ENCODE data around the gene TDO2. TPM values are rescaled to one million over a fixed set of nuclear protein-coding genes. Genes with fewer than 3 reads are reported as not detected.
A peak's percentile ranks its signal among the peaks of the same experiment; 100 is the strongest.

The TDO2 gene
- total and polyA plus RNA-seq, 2 of the 4 experiments (the other 2 are of a cell fraction) = 0.09 to 0.18 TPM

- Histone ChIP-seq H3K9ac (ENCODE audit: low read depth, low read length) (no peak overlapping the region), H4K8ac (ENCODE audit: low read depth in 2 of 2, low read length in 2 of 2) (no peak overlapping the region), H3K23ac (ENCODE audit: low read depth, low read length) (no peak overlapping the region), H3K9me1 (ENCODE audit: insufficient read depth, low read length) (no peaks in the 10 kb centered on the region), H2AFZ (replicated peaks; ENCODE audit: low read length, poor library complexity) (no peak overlapping the region), H4K5ac (ENCODE audit: low read depth, low read length) (no peak overlapping the region), H3K14ac (replicated peaks; ENCODE audit: low read depth, low read length) (no peak overlapping the region), H3K18ac (ENCODE audit: low read depth, low read length) (peak overlapping the region; percentile 30; the same call in 1 of the 2 replicates), H2AK9ac (replicated peaks; ENCODE audit: low read depth, low read length, poor library complexity) (no peak overlapping the region), H3K27me3 (ENCODE audit: control insufficient read depth, insufficient read depth, low read length) (no peaks in the 10 kb centered on the region), H4K20me1 (ENCODE audit: insufficient read depth, low read length) (no peaks in the 10 kb centered on the region), H2BK20ac (ENCODE audit: low read depth, low read length) (no peak overlapping the region), H3K79me1 (ENCODE audit: low read depth in 1 of 2, low read length in 2 of 2) (no peaks in the 10 kb centered on the region), H3K4ac (ENCODE audit: low read depth, low read length) (no peak overlapping the region), H2BK5ac (ENCODE audit: low read depth, low read length, poor library complexity, severe bottlenecking) (no peak overlapping the region), H2AK5ac (ENCODE audit: low read depth, low read length) (no peak overlapping the region), H3K4me3 (ENCODE audit: insufficient read depth, low read depth, low read length) (no peak overlapping the region), H2BK120ac (ENCODE audit: low read depth, low read length) (no peak overlapping the region), H3K56ac (ENCODE audit: extremely low read depth, insufficient read depth, low read length) (no peak overlapping the region), H4K91ac (ENCODE audit: insufficient read depth, low read depth, low read length) (no peak overlapping the region), H3K36me3 (ENCODE audit: control insufficient read depth, insufficient read depth, low read length) (no peaks in the 10 kb centered on the region), H3K4me2 (ENCODE audit: low read depth, low read length) (no peak overlapping the region), H2BK15ac (ENCODE audit: low read depth, low read length) (no peak overlapping the region), H3K4me1 (ENCODE audit: control insufficient read depth, insufficient read depth, low read length) (peaks cover 9% of the 10 kb centered on the region), H3K9me3 (ENCODE audit: control insufficient read depth, insufficient read depth, low read length) (no peaks in the 10 kb centered on the region), H3K27ac (ENCODE audit: insufficient read depth, low read length) (no peak overlapping the region)
- ChIA-PET CTCF (interaction anchor here (1.2 kb wide), 1 partner anchor 138 kb away, joined by 3 read pairs; no protein-coding TSS in a partner anchor), POLR2A (ENCODE audit: unreplicated experiment) (no interaction called here)
- WGBS, 2 experiments (ENCODE audit: extremely low coverage in 2 of 2, insufficient read length in 1 of 2) = no CpG with 5 or more reads among the region's 1 CpG
- TF ChIP-seq BHLHE40 (IDR thresholded peaks at IDR 0.05; ENCODE audit: low read depth, low read length) (no peak), MAZ (IDR thresholded peaks at IDR 0.05; ENCODE audit: borderline replicate concordance, low read depth, low read length) (no peak), USF2 (IDR thresholded peaks at IDR 0.05; ENCODE audit: low read depth, low read length) (no peak), CTCF (conservative IDR thresholded peaks at IDR 0.05; ENCODE audit: low read depth, low read length) (no peak), CHD1 (IDR thresholded peaks at IDR 0.05; ENCODE audit: low read depth, low read length) (no peak), SMC3 (IDR thresholded peaks at IDR 0.05; ENCODE audit: low read depth, low read length) (no peak), NFE2L2 (IDR thresholded peaks at IDR 0.05; ENCODE audit: low read depth, low read length) (no peak), RAD21 (IDR thresholded peaks at IDR 0.05; ENCODE audit: low read length) (no peak), FOS (IDR thresholded peaks at IDR 0.05; ENCODE audit: low read depth, low read length) (no peak), CEBPB (IDR thresholded peaks at IDR 0.05; ENCODE audit: low read depth, low read length) (no peak), RCOR1 (IDR thresholded peaks at IDR 0.05; ENCODE audit: insufficient replicate concordance, low read length) (no peak), POLR2A (IDR thresholded peaks at IDR 0.05; ENCODE audit: low read depth, low read length) (no peak)
- intact Hi-C loops (cut with micrococcal nuclease) (no loop called here), dilution Hi-C loops (cut with HindIII; ENCODE audit: low sequenced_read_pairs, unreplicated experiment) (no loop called here), in situ Hi-C loops (cut with MboI; ENCODE audit: low sequenced_read_pairs) (no loop called here)
- no peak for ATAC-seq (ENCODE audit: low read depth)
- peak; percentile 36 for DNase-seq
- BruUV-seq (replicated peaks) = no TSS peak
These were observed 45.0 kb downstream of the TDO2 start for GRCh38 chr4:155948541-155948940.

Data from IMR-90 (cell line).